Thyroid gland (tissue), 4 donors: Measurements from ENCODE around the gene SMG6. TPM values are rescaled to one million over a fixed set of nuclear protein-coding genes. Genes with fewer than 3 reads are reported as not detected.

Experiments
- DNase-seq, 2 donors: peaks; one replicate each; pipeline ENCODE4 v3.0.0-alpha.2; 2019
- H3K27ac ChIP-seq, 3 donors: fragments of 200-600 bp; sonication (generic); 1 replicate in 2 of 3; 2 replicates in 1 of 3; pipeline ENCODE4 v1.5.1; 2016 to 2019; ENCODE audit warnings: mild to moderate bottlenecking in 1 of 3, moderate library complexity in 1 of 3
- H3K27me3 ChIP-seq: fragments of 200-600 bp; sonication (generic); one replicate; pipeline ENCODE4 v1.5.1; 2019
- H3K36me3 ChIP-seq, 2 donors: fragments of 200-600 bp; sonication (generic); one replicate each; pipeline ENCODE4 v1.5.1; 2016 to 2019
- H3K4me1 ChIP-seq, 2 donors: fragments of 200-600 bp; sonication (generic); one replicate each; pipeline ENCODE4 v1.5.1; 2017 to 2019
- H3K4me3 ChIP-seq, 3 donors: fragments of 200-600 bp; sonication (generic); replicated peaks in 1 of 3; 1 replicate in 2 of 3; 2 replicates in 1 of 3; pipeline ENCODE4 v1.5.1; 2016; ENCODE audit warnings: mild to moderate bottlenecking in 1 of 3
- H3K9me3 ChIP-seq: fragments of 200-600 bp; sonication (generic); one replicate; pipeline ENCODE4 v1.5.1; 2017
- CTCF ChIP-seq, 6 experiments: fragments of 200-600 bp in 3 of 6; fragments of 450-650 bp in 3 of 6; sonication (generic) in 3 of 6; IDR thresholded peaks; one replicate each; pipeline ENCODE4 v1.5.1; 2016 to 2019; ENCODE audit warnings: antibody characterized with exemption in 6 of 6, mild to moderate bottlenecking in 2 of 6, inconsistent platforms in 1 of 6, moderate library complexity in 1 of 6
- POLR2A ChIP-seq, 2 donors: fragments of 450-650 bp; IDR thresholded peaks; one replicate each; pipeline ENCODE4 v1.6.1; 2017; ENCODE audit warnings: antibody characterized with exemption in 2 of 2, mild to moderate bottlenecking in 2 of 2, moderate library complexity in 1 of 2
- WGBS, 2 donors: methylation state at CpG; one replicate each; pipeline ENCODE4 v1.1.5; 2017; 5-methylcytosine and 5-hydroxymethylcytosine counted together
- intact Hi-C: fragments of 100-400 bp; cut with DNase I; formaldehyde crosslinking; loops from one replicate; pipeline ENCODE4 v1.15.1; 2023
- total RNA-seq, 4 donors: library from RNA; depleted of rRNA; stranded (reverse); fragments of >200 nt; gene quantifications; one replicate each; pipeline ENCODE4 v1.2.3, GENCODE V29; 2016

SMG6 gene
- total RNA-seq, 4 donors from 2014 or later: 26.0 to 35.9 (median 32.9) TPM

- Histone ChIP-seq H3K36me3 (peaks cover 14 to 17% of the 10 kb centered on the region in 2 donors), H3K4me1 (peaks cover 6 to 69% of the 10 kb centered on the region in 2 donors)
These were observed 235.0 kb downstream of the SMG6 start for GRCh38 chr17:2068519-2069051.

GRCh38 chr17:2068031-2068518 lies 235.5 kb downstream of the SMG6 start:
- Histone ChIP-seq H3K9me3 (no peaks in the 10 kb centered on the region), H3K36me3 (peaks cover 14 to 17% of the 10 kb centered on the region in 2 donors), H3K4me3 (no peak overlapping the region), H3K4me1 (peaks cover 6 to 74% of the 10 kb centered on the region in 2 donors), H3K27ac (peak overlapping the region in 2 of 3 donors; percentile 56 to 70), H3K27me3 (no peaks in the 10 kb centered on the region)
- no peak for DNase-seq
- intact Hi-C loops: no loop called here
- TF ChIP-seq POLR2A (IDR thresholded peaks at IDR 0.05) (no peak), CTCF (IDR thresholded peaks at IDR 0.05) (no peak)
- 66 to 78% methylated on average over 3 to 6 of the region's 6 CpGs for WGBS, 2 donors

More at GRCh38 chr17:2068519-2069051, 235.0 kb downstream of the SMG6 start:
- Histone ChIP-seq H3K27ac (peak overlapping the region in 2 of 3 donors; percentile 56 to 70), H3K9me3 (no peaks in the 10 kb centered on the region), H3K4me3 (no peak overlapping the region), H3K27me3 (no peaks in the 10 kb centered on the region)
- DNase-seq: no peak
- intact Hi-C loops: no loop called here
- TF ChIP-seq POLR2A (IDR thresholded peaks at IDR 0.05) (no peak), CTCF (IDR thresholded peaks at IDR 0.05) (no peak)
- WGBS, 2 donors: 67 to 72% methylated on average over 14 to 15 of the region's 15 CpGs

GRCh38 chr17:2067608-2068024 lies 236.0 kb downstream of the SMG6 start:
- Histone ChIP-seq H3K4me3 (no peak overlapping the region), H3K4me1 (peaks cover 6 to 79% of the 10 kb centered on the region in 2 donors)
- 38 to 51% methylated on average over 3 to 4 of the region's 5 CpGs for WGBS, 2 donors

GRCh38 chr17:2067048-2067561 lies 236.5 kb downstream of the SMG6 start:
- Histone ChIP-seq H3K36me3 (peaks cover 17 to 20% of the 10 kb centered on the region in 2 donors), H3K4me1 (peaks cover 6 to 81% of the 10 kb centered on the region in 2 donors), H3K27ac (peak overlapping the region; percentile 37 to 70 (median 56)), H3K4me3 (no peak overlapping the region), H3K27me3 (no peaks in the 10 kb centered on the region), H3K9me3 (no peaks in the 10 kb centered on the region)
- WGBS, 2 donors: 77 to 80% methylated on average over 14 of the region's 14 CpGs
- intact Hi-C loops: no loop called here
- no peak for DNase-seq
- no peak for TF ChIP-seq CTCF (IDR thresholded peaks at IDR 0.05)
- no peak for TF ChIP-seq POLR2A (IDR thresholded peaks at IDR 0.05)

More at GRCh38 chr17:2067608-2068024, 236.0 kb downstream of the SMG6 start:
- TF ChIP-seq CTCF (IDR thresholded peaks at IDR 0.05) (no peak), POLR2A (IDR thresholded peaks at IDR 0.05) (no peak)
- intact Hi-C loops: no loop called here
- no peaks in the 10 kb centered on the region for H3K27me3 ChIP-seq
- H3K27ac ChIP-seq: peak overlapping the region in 2 of 3 donors; percentile 56 to 70
- peaks cover 17 to 18% of the 10 kb centered on the region in 2 donors for H3K36me3 ChIP-seq
- no peak for DNase-seq
- H3K9me3 ChIP-seq: no peaks in the 10 kb centered on the region

GRCh38 chr17:2065949-2066400 lies 237.6 kb downstream of the SMG6 start:
- Histone ChIP-seq H3K9me3 (no peaks in the 10 kb centered on the region), H3K4me1 (peaks cover 6 to 82% of the 10 kb centered on the region in 2 donors), H3K27me3 (no peaks in the 10 kb centered on the region), H3K27ac (peak overlapping the region; percentile 22 to 70 (median 61)), H3K4me3 (no peak overlapping the region), H3K36me3 (peaks cover 23 to 24% of the 10 kb centered on the region in 2 donors)
- intact Hi-C loops: no loop called here
- WGBS, 2 donors: 77 to 93% methylated on average over 10 of the region's 10 CpGs
- TF ChIP-seq POLR2A (IDR thresholded peaks at IDR 0.05) (no peak), CTCF (IDR thresholded peaks at IDR 0.05) (no peak)
- DNase-seq: no peak
